ENCODE results near the gene UQCRH.
"Not testable (repeated sequence)": the region's sequence is repeated elsewhere in the genome, so short reads cannot be mapped to it uniquely, and the experiment has no call there.

UQCRH gene

GRCh38 chr1:46364612-46365011, 61.1 kb downstream of the UQCRH start:
- no peak for DNase-seq
- H3K36me3 Mint-ChIP-seq (ENCODE audit: low read depth), result peaks cover 59% of the 10 kb centered on the region
- no peak overlapping the region for H3K27ac Mint-ChIP-seq
- TF ChIP-seq CTCF (IDR thresholded peaks at IDR 0.05), result no peak
- H3K4me3 Mint-ChIP-seq, result no peak overlapping the region
- H3K4me1 Mint-ChIP-seq, result peaks cover 11% of the 10 kb centered on the region
- no peaks in the 10 kb centered on the region for H3K9me3 Mint-ChIP-seq
- no peaks in the 10 kb centered on the region for H3K27me3 Mint-ChIP-seq (ENCODE audit: low read depth, poor library complexity)

GRCh38 chr1:46365796-46366195, 62.3 kb downstream of the UQCRH start:
- H3K4me1 Mint-ChIP-seq, result peaks cover 16% of the 10 kb centered on the region
- not testable (repeated sequence) for DNase-seq; H3K27me3 Mint-ChIP-seq (ENCODE audit: low read depth, poor library complexity); H3K9me3 Mint-ChIP-seq; H3K4me3 Mint-ChIP-seq; H3K27ac Mint-ChIP-seq
- H3K36me3 Mint-ChIP-seq (ENCODE audit: low read depth), result peaks cover 59% of the 10 kb centered on the region
